Measurements from ENCODE around the gene TASL. TPM values are rescaled to one million over a fixed set of nuclear protein-coding genes. Genes with fewer than 3 reads are reported as not detected.
A peak's percentile ranks its signal among the peaks of the same experiment; 100 is the strongest.
"Not testable (repeated sequence)": the region's sequence is repeated elsewhere in the genome, so short reads cannot be mapped to it uniquely, and the experiment has no call there.

The TASL gene
- not detected in 2 replicates for total RNA-seq (2014; rRNA removed; shearing (Covaris generic))
- not detected in 2 replicates for polyA plus RNA-seq (2015; cell fraction: cytosol; rRNA removed)
- polyA plus RNA-seq (2015; cell fraction: nucleus; rRNA removed): not detected in 2 replicates

- DNase-seq (ENCODE audit: low read depth, low spot score): no peak
- in situ Hi-C loops (cut with HindIII; ENCODE audit: low pct_unique_long_range_greater_than_20kb, low sequenced_read_pairs): no loop called here
Measured at GRCh38 chrX:30577362-30577991, at the start of gene TASL. TASL (minus strand) TSS chrX:30577766; CDS start chrX:30560355, 17,411 bp downstream.

- in situ Hi-C loops (cut with HindIII; ENCODE audit: low pct_unique_long_range_greater_than_20kb, low sequenced_read_pairs): no loop called here
- no peak for DNase-seq (ENCODE audit: low read depth, low spot score)
Measured at GRCh38 chrX:30626402-30626801, 48.8 kb upstream of the TASL start.

GRCh38 chrX:30622361-30622760 is 44.8 kb upstream of the TASL start:
- in situ Hi-C loops (cut with HindIII; ENCODE audit: low pct_unique_long_range_greater_than_20kb, low sequenced_read_pairs): no loop called here
- no peak for DNase-seq (ENCODE audit: low read depth, low spot score)

- in situ Hi-C loops (cut with HindIII; ENCODE audit: low pct_unique_long_range_greater_than_20kb, low sequenced_read_pairs): no loop called here
Measured at GRCh38 chrX:30620980-30621618, 43.5 kb upstream of the TASL start.

GRCh38 chrX:30620125-30620524 is 42.6 kb upstream of the TASL start:
- in situ Hi-C loops (cut with HindIII; ENCODE audit: low pct_unique_long_range_greater_than_20kb, low sequenced_read_pairs): no loop called here
- no peak for DNase-seq (ENCODE audit: low read depth, low spot score)

More at GRCh38 chrX:30620980-30621618, 43.5 kb upstream of the TASL start:
- DNase-seq (ENCODE audit: low read depth, low spot score): peak; percentile 7

- DNase-seq (ENCODE audit: low read depth, low spot score): peak; percentile 50
- in situ Hi-C loops (cut with HindIII; ENCODE audit: low pct_unique_long_range_greater_than_20kb, low sequenced_read_pairs): no loop called here
Measured at GRCh38 chrX:30618160-30618765, 40.7 kb upstream of the TASL start.

- no peak for DNase-seq (ENCODE audit: low read depth, low spot score)
Measured at GRCh38 chrX:30615229-30615628, 37.7 kb upstream of the TASL start.

GRCh38 chrX:30613721-30614120 is 36.2 kb upstream of the TASL start:
- DNase-seq (ENCODE audit: low read depth, low spot score): no peak
- in situ Hi-C loops (cut with HindIII; ENCODE audit: low pct_unique_long_range_greater_than_20kb, low sequenced_read_pairs): no loop called here

More at GRCh38 chrX:30615229-30615628, 37.7 kb upstream of the TASL start:
- in situ Hi-C loops (cut with HindIII; ENCODE audit: low pct_unique_long_range_greater_than_20kb, low sequenced_read_pairs): no loop called here

- no peak for DNase-seq (ENCODE audit: low read depth, low spot score)
- in situ Hi-C loops (cut with HindIII; ENCODE audit: low pct_unique_long_range_greater_than_20kb, low sequenced_read_pairs): no loop called here
Measured at GRCh38 chrX:30612250-30612655, 34.7 kb upstream of the TASL start.

- in situ Hi-C loops (cut with HindIII; ENCODE audit: low pct_unique_long_range_greater_than_20kb, low sequenced_read_pairs): no loop called here
- DNase-seq (ENCODE audit: low read depth, low spot score): no peak
Measured at GRCh38 chrX:30610026-30610425, 32.5 kb upstream of the TASL start.

- in situ Hi-C loops (cut with HindIII; ENCODE audit: low pct_unique_long_range_greater_than_20kb, low sequenced_read_pairs): no loop called here
- DNase-seq (ENCODE audit: low read depth, low spot score): no peak
Measured at GRCh38 chrX:30607155-30607554, 29.6 kb upstream of the TASL start.

- in situ Hi-C loops (cut with HindIII; ENCODE audit: low pct_unique_long_range_greater_than_20kb, low sequenced_read_pairs); DNase-seq (ENCODE audit: low read depth, low spot score): not testable (repeated sequence)
Measured at GRCh38 chrX:30600269-30601176, 23.0 kb upstream of the TASL start.

- in situ Hi-C loops (cut with HindIII; ENCODE audit: low pct_unique_long_range_greater_than_20kb, low sequenced_read_pairs): no loop called here
Measured at GRCh38 chrX:30597216-30598012, 19.8 kb upstream of the TASL start.

GRCh38 chrX:30593440-30594200 is 16.1 kb upstream of the TASL start:
- in situ Hi-C loops (cut with HindIII; ENCODE audit: low pct_unique_long_range_greater_than_20kb, low sequenced_read_pairs): no loop called here
- DNase-seq (ENCODE audit: low read depth, low spot score): no peak

More at GRCh38 chrX:30597216-30598012, 19.8 kb upstream of the TASL start:
- no peak for DNase-seq (ENCODE audit: low read depth, low spot score)

- in situ Hi-C loops (cut with HindIII; ENCODE audit: low pct_unique_long_range_greater_than_20kb, low sequenced_read_pairs): no loop called here
- no peak for DNase-seq (ENCODE audit: low read depth, low spot score)
Measured at GRCh38 chrX:30592831-30593230, 15.3 kb upstream of the TASL start.

GRCh38 chrX:30590368-30590767 is 12.8 kb upstream of the TASL start:
- DNase-seq (ENCODE audit: low read depth, low spot score): no peak
- in situ Hi-C loops (cut with HindIII; ENCODE audit: low pct_unique_long_range_greater_than_20kb, low sequenced_read_pairs): no loop called here

All from SK-MEL-5 (cell line).